Measurements from ENCODE around the gene GRHL3.

The GRHL3 gene

DNA sequence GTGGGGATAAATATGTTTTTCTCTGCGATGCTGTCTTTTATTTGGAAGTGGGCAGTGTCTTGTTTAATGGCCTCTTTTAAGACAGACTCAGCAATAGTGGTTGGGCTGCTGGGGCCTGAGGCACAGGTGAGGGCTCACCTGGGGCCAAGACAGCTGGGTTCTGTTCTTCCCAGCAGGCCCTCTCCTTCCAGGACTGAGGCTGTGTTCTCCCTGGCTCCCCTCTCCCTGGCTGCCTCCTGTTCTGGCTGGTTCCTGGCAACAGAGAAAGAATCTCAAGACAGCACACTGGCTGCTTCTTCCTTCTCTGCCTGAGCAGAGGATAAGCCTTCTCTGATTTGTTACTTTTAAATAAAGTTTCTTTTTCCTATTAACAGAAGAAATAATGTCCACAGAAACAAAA, 7.4 kb upstream of the GRHL3 start:
- no peak overlapping the region for H3K4me3 ChIP-seq
- H3K27ac ChIP-seq, result peak overlapping the region in 5 of 21 experiments; percentile 1 to 69 (median 32)

DNA sequence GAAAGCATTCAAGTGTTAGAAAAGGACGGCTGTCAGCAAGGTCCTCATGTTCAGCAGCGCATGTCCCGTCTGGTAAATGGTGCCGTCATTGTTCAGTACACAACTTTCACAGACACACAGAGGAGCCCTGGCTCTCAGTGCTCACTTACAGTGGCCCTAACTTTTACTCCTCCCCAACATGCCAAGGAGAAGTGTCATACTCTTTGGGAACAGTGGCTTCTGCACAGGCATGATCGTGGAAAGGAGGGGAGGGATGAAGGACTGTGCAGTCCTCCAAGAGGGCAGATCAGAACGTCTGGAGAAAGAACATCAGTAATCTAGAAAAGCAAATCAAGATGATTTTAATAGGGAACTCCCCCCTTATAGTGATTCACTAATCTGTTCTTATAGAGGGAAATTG, 3.8 kb upstream of the GRHL3 start:
- no peak overlapping the region for H3K4me3 ChIP-seq
- H3K27ac ChIP-seq, result peak overlapping the region in 1 of 21 experiments; percentile 95

DNA sequence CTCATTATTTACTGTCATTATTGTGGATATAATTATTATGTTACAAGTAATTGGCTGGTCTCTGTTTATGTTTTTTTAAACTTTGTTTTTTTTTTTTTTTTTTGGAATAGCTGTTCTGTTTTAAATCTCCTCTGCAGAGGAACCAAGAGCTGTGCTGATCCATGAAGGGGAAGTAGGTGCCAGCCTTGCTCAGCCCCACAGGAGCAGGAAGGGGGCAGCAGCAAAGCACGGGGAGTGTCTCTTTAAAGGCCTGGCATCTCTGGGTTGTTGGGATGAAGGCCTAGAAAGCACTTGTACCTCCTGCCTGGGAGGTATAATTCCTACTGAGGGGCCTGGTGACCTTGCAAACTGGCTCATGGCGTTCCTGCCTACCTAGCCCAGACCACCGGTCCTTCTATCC, 2.5 kb upstream of the GRHL3 start:
- Histone ChIP-seq H3K27ac (peak overlapping the region in 9 of 21 experiments; percentile 3 to 95 (median 51)), H3K4me3 (no peak overlapping the region)

DNA sequence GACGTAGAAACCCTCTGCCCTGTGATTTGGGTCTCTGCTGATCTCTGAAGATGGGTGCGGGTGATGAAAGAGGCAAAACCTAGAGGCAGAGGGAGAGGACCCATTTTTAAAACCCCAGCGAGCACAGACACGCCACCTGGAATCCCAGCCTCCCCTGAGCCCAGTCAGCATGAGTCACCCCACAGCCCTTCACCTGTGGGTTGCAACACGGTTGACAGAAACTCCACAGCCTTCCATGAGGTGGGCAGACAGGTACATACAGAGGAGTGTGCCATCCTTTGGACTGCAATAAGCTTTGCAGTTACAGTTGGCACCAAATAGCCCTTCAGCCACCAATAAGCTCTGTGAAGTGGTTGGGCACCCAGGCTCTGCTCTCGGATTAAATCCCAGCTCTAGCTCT, 2.1 kb upstream of the GRHL3 start:
- Histone ChIP-seq H3K27ac (peak overlapping the region in 9 of 21 experiments; percentile 3 to 95 (median 51)), H3K4me3 (no peak overlapping the region)

DNA sequence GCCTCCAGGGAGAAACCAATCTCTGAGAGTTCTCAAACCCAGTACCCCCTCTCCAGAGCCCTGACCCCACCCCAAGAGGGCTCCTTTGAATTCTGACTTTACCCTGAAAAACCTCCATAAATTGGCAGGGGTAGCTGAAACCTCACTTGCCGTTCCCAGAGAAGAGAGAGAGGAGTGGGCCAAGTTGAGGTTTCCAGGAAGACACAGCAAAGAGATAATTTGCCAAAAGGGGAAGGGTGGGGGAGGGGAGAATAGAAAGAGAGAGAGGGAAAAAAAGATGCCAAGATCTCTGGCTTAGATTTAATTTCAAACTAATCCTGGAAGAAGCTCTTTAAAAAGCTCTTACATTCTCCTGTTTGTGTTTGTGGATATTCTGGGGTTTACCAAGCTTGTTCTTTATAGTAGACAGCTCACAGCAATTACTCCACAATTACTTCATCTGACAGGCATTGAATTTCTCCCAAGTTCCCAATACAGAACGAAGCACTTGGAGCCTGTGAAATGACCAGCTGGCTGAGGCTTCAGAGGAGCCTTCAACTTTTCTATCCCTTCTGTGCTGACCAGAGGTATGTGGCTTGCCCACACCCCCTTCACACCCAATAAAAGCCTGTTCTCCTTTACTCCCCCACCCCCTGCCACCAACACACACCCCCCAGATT, 1.1 kb upstream of the GRHL3 start:
- H3K4me3 ChIP-seq, result no peak overlapping the region
- H3K27ac ChIP-seq, result peak overlapping the region in 10 of 21 experiments; percentile 6 to 95 (median 16)

DNA sequence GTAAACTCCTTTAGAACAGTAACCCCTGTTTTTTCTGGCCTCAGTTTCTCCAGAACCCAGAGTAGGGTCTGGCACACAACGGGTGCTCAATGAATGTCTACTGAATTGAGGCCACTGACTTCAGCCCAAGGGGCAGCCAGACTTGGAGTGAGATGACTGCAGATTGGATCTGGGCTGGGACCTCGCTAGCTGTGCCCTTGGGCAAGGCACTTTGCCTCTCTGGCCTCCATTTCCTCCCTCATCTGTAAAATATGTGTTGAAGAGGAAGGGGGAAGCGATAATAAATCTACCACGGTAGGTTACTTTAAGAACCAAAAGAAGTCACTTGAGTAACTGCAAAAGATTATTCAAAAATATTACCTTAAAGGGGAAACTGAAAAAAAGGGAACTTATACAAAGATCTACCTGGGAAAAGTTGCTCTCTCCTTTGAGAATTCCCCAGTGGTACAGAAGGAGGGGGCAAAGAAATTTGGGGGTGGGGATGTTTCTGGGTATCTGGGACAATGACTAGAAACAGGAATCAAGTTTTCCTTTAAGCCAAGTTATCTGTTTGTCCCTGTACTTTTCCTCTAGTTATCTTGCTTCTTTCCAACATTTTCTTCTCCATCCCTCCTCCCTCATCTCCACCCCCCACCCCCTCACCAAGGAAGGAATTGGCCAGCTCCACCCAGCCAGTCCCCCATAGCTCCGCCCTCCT, 394 bp upstream of the GRHL3 start:
- Histone ChIP-seq H3K27ac (peak overlapping the region in 10 of 21 experiments; percentile 6 to 95 (median 60)), H3K4me3 (peak overlapping the region in 5 of 7 experiments; percentile 31 to 53 (median 39))

DNA sequence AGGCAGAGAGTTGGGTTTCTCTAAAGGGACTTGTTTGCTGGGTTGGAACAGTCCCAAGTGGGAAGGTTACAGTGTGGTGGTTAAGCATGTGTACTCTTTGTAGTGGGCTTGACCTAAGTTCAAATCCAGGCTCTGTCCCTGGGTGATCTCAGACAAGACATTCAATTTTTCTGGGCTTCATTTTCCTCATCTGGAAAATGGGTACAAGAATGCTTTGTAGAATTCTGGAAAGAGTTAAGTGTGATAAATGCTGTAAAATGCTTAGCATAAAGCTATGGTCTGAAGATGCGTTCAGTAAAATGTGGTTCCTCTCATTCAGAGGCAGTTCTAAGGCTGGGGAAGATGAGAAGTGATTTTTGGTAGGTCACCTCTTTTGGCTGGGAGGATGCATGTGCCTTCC, 805 bp downstream of the GRHL3 start:
- H3K27ac ChIP-seq, result peak overlapping the region in 20 of 21 experiments; percentile 15 to 95 (median 76)
- peak overlapping the region; percentile 30 to 55 (median 39) for H3K4me3 ChIP-seq

DNA sequence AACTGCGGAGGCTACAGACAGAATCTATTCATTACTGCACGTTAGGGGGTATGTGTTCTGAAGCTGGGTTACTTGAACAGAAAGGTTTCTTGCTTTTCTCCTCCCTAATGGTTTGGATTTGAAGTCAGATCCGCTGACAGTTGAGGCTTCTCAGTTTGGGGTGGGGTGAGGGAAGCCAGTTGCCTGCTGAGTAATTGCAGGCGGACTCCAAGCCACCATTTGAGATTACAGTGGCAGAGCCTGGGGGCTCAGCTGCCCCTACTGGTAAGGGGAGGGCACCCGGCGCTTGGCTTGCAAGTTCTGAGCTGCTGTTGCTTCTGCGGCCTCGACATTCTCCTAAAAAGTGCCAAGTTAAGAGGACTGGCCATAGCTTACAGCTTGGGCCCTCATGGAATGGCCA, 2.0 kb downstream of the GRHL3 start:
- Histone ChIP-seq H3K4me3 (peak overlapping the region; percentile 30 to 55 (median 39)), H3K27ac (peak overlapping the region in 20 of 21 experiments; percentile 68 to 95 (median 83))

DNA sequence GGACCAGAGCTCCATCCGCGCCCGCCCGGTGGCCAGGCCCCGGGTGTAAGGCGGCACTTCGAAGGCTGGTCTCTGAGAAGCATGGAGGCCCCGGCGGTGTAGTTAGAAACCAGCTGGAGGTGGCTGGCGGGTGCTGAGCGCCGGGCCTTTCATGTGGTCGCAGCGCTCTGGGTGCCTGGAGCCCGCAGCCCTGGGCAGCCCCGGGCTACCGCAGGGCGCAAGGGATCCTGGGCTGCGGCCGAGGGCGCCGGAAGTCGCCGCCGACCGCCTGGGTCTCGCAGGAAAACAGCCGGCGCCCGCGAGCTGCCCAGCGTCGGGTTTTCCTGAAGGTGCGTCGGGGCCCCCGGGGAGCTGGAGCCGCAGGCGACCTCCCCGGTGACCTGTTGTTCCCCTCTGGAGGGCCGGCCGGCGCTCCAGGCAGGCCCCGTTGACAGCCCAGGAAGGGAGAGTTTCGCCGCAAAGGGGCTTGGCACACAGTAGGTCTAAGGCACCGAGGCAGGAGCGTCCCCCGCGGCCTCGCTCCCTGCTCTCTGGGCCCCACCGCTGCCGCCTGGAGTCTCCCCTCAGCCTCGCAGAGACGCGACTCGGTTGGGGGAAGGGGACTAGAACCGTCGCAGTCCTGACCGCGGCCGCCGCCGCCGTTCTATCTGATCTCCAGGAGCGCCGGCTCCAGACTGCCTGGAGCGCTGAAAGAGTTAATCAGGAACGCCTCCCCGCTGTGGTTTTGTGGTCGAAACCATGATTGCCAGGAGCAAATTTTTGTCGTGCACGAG, 2.7 kb downstream of the GRHL3 start:
- peak overlapping the region; percentile 34 to 95 (median 83) for H3K27ac ChIP-seq
- H3K4me3 ChIP-seq, result peak overlapping the region; percentile 30 to 55 (median 39)

DNA sequence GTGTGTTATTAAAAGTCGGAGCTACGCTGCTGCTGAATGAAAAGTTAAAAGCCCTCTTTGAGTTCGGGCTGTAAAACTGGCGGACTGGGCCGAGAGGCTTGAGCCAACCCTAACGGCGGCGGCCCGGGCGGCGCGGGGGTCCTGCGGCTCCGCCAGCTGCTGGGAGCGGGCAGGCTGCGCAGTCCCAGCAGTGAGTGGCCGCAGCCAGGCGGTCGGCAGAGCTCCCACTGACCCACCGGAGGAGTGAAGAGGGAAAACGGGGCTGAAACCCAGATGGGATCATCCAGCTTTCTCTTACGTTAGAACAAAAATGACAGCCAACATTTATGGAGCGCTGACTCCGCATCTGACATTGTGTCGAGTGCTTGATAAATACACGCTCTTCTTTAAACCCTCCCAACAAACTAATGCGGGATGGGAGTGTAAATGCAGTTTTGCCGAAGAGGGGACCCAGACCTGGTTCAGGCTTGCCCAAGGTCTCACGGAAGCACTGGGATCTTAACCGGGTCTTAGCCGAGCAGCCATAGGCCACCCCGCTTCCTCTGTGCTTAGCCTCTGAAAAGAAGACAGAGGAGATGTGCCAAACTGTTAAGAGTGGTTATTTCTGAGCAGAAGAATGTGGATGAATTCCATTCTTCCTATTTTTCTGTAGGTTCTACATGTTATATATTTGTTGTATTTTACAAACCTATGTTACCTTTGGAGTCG, 3.5 kb downstream of the GRHL3 start:
- H3K4me3 ChIP-seq, result peak overlapping the region; percentile 30 to 55 (median 39)
- H3K27ac ChIP-seq, result peak overlapping the region in 20 of 21 experiments; percentile 68 to 95 (median 83)

DNA sequence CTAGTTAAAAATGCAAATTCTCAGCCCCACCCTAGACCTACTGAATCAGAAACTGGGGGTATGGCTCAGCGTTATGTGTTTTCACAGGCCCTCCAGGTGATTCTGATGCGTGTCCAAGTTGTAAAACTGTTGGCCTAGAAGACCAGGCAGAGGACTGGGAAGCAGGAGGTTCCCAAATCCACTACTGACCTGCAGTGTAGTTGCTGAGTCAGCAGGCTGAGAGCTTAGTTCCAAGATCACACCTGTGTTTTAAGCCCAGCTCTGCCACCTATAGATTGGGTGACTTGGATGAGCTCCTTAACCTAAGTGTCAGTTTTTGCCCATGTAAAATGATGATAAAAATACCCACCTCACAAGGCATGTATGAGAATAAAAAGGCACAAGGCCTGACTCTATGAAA, 4.1 kb downstream of the GRHL3 start:
- H3K4me3 ChIP-seq, result peak overlapping the region in 5 of 7 experiments; percentile 2 to 49 (median 32)
- peak overlapping the region in 10 of 21 experiments; percentile 9 to 95 (median 86) for H3K27ac ChIP-seq

DNA sequence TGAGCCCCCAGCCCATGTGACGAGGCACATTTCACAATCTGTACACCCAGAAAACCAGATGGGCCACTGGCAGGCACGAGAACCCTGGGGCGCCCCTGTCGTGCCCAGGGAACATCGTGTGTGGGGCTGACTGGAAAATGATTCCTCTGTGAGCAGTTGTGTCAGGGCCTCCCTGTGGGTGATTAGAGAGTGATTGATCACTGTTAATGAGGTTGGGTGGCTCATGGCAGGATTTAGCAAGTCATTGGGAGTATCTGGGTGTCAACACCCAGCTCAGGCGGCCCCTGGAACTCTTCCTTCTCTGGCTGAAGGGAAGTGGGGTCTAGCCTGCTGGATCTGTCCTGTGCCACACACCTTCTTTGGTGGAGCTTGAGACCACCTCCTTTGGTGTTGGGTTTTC, 5.7 kb downstream of the GRHL3 start:
- Histone ChIP-seq H3K4me3 (no peak overlapping the region), H3K27ac (peak overlapping the region in 10 of 21 experiments; percentile 20 to 73 (median 58))

DNA sequence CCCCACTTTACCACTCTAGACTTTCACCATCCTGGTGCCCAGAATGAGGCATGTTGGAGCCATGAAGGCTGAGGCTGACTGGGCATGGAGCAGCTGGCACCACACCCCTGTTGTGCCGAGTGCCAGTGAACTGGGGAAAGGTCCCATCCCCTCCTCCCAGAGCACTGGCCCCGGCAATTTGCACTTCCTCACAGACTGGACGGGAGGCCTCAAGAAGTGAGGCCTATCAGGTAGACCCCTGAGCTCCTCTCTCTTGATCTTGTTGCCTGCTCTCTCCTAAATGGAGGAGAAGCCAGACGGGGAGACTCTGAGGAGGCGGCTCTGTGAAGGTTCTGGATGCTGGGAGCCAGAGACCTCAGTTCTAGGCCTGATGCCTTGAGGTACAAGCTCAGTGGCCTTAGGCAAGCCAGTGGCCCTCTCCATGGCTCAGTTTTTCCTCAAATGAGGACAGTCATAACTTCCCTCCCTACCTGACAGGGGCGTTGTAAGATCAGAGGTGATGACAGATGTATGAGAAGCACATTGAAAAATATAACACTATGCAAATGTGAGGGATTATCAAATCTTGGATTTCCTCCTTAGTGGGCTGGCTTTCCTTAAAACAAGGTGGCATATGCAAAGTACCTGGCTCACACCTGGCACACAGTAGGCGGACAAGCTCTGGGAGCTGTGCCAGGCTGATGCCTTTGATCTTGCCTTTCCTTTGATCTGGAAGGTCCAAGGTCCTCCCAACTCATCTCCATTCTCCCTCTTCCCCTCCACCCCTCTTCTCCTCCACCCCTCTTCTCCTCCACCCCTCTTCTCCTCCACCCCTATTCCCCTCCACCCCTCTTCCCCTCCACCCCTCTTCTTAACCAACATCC, 6.7 kb downstream of the GRHL3 start:
- peak overlapping the region in 12 of 21 experiments; percentile 20 to 73 (median 56) for H3K27ac ChIP-seq
- no peak overlapping the region for H3K4me3 ChIP-seq

DNA sequence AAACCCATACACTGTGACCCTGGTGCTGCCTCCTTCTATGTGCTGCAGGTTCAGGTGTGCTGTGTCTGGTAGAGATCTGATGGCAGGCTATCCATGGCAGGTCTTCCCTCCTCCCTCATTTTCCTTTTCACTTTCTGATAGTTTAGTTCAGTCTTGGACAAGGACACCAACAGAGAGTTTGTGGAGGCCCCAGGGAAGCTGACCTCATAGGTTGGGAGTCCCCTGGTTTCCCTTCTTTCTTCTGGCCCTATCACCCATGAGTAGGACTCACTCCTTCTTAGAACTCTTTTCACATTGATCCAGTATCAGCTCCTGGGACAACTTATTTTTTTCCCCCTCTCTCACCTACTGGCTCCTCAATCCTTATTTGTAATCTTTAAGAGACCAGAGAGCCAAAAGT, 8.3 kb downstream of the GRHL3 start:
- H3K27ac ChIP-seq, result peak overlapping the region in 2 of 21 experiments; percentile 6 to 31
- H3K4me3 ChIP-seq, result no peak overlapping the region

DNA sequence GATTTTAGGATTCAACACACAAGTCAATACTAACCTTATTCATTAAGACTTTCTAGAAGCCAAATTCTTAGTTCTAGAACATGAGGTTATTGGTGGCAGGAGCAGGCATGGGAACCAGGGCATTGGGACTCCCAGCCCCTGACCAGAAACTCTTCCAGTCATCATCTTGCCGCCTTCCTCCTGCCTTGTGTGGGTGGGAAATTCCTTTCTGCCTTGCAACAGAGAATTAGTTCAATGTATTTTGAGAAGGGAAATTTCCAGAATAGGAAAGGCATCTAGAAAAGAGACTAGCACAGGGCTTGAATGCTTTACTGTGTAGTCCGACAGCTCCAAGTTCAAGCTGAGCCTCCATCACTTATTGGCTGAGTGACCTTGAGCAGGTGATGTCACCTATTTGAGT, 8.7 kb downstream of the GRHL3 start:
- peak overlapping the region in 2 of 21 experiments; percentile 6 to 31 for H3K27ac ChIP-seq
- H3K4me3 ChIP-seq, result no peak overlapping the region

DNA sequence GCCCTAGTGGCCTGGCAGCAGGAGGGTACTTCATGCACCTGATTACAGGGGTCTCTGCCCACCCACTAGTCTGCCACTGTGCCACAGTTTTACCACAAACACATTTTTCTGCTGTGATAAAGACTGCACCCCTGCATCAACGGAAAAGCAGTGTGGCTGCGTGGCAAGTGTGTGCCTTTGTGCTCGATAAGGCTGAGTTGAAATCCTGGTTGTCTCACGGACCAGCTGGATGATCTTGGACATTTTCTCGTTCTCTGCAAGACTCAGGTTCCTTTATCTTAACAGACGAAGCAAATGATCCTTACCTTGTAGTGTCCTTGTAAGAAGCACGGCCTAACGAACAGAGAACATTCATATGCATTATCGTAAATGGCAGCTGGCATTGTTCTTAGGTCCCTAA, 10.2 kb downstream of the GRHL3 start:
- Histone ChIP-seq H3K27ac (no peak overlapping the region), H3K4me3 (no peak overlapping the region)

DNA sequence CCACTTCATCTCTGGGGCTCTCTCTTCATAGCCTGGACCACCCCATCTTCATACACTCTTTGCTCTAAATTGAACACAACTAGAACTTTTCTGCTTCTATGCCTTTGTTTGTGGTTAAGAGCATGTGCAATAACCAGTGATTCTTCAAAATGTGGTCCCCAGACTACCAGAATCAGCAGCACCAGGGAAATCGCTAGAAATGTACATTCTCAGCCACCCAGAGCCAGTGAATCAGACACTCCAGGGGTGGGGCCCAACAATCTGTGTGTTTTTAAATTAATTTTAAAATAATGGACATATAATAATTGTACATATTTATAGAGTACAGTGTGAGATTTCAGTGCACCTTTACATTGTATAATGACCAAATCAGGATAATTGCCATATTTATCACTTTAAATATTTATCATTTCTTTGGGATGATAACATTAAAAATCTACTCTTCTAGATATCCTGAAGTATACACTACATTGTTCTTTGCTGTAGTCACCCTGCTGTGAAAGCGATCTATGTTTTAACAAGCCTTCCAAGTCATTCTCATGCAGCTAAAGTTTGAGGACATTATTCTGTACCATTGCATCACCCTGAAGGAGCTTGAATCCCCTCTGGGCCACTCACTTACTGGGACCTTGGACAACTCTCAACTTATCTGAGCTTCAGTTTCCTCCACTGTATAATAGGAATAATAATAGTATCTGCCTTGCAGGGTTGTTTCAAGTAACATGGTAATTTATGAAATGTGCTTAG, 10.8 kb downstream of the GRHL3 start:
- H3K27ac ChIP-seq, result no peak overlapping the region
- no peak overlapping the region for H3K4me3 ChIP-seq
